GM18508 (cell line): Measurements from ENCODE around the gene C1QL2.

Experiments
- ATAC-seq: cut with Tn5 transposase; IDR thresholded peaks from one replicate; pipeline ENCODE4 v1.9.1; 2021; ENCODE audit warnings: moderate number of reproducible peaks; ENCODE audit not compliant: insufficient read depth, unreplicated experiment

C1QL2 gene

GRCh38 chr2:119112230-119112629 lies 46.3 kb downstream of the C1QL2 start:
- no peak for ATAC-seq

GRCh38 chr2:119111115-119111975 lies 47.2 kb downstream of the C1QL2 start:
- no peak for ATAC-seq

GRCh38 chr2:119109866-119110265 lies 48.7 kb downstream of the C1QL2 start:
- ATAC-seq: no peak

- ATAC-seq: no peak
Observed at GRCh38 chr2:119108186-119108585, 50.4 kb downstream of the C1QL2 start.

GRCh38 chr2:119106301-119106897 lies 52.2 kb downstream of the C1QL2 start:
- no peak for ATAC-seq
